H9 (cell line): Measurements from ENCODE around the gene RCOR2. TPM values are rescaled to one million over a fixed set of nuclear protein-coding genes. Genes with fewer than 3 reads are reported as not detected.

Experiments
- DNase-seq: peaks from one replicate; pipeline ENCODE4 v3.0.0-alpha.2; 2017
- H2AFZ ChIP-seq: one replicate; pipeline ENCODE4 v1.6.1; 2013; ENCODE audit warnings: mild to moderate bottlenecking, low read length, control low read depth, moderate library complexity
- H2AK5ac ChIP-seq: 2 replicates; pipeline ENCODE4 v1.6.1; 2013; ENCODE audit warnings: low read length, control low read depth, mixed read lengths; ENCODE audit not compliant: insufficient read length
- H2BK120ac ChIP-seq: one replicate; pipeline ENCODE4 v1.6.1; 2013; ENCODE audit warnings: low read depth, mild to moderate bottlenecking, low read length, control low read depth, inconsistent platforms; ENCODE audit not compliant: poor library complexity, severe bottlenecking
- H2BK12ac ChIP-seq: 2 replicates; pipeline ENCODE4 v1.6.1; 2013; ENCODE audit warnings: low read length, control low read depth, mixed read lengths, low read depth; ENCODE audit not compliant: insufficient read length
- H2BK15ac ChIP-seq: 2 replicates; pipeline ENCODE4 v1.6.1; 2013; ENCODE audit warnings: low read depth, low read length, control low read depth
- H2BK20ac ChIP-seq: one replicate; pipeline ENCODE4 v1.6.1; 2013; ENCODE audit warnings: low read depth, mild to moderate bottlenecking, low read length, control low read depth, inconsistent platforms; ENCODE audit not compliant: poor library complexity, severe bottlenecking
- H2BK5ac ChIP-seq: 2 replicates; pipeline ENCODE4 v1.6.1; 2013; ENCODE audit warnings: low read length, control low read depth, mixed read lengths; ENCODE audit not compliant: insufficient read length
- H3K14ac ChIP-seq: 2 replicates; pipeline ENCODE4 v1.6.1; 2013; ENCODE audit warnings: low read length, control low read depth; ENCODE audit not compliant: insufficient read depth
- H3K18ac ChIP-seq: 2 replicates; pipeline ENCODE4 v1.6.1; 2013; ENCODE audit warnings: low read depth, mild to moderate bottlenecking, mixed read lengths, low read length, control low read depth; ENCODE audit not compliant: insufficient read length
- H3K23ac ChIP-seq: 2 replicates; pipeline ENCODE4 v1.6.1; 2013; ENCODE audit warnings: low read length, control low read depth, mixed read lengths, low read depth; ENCODE audit not compliant: insufficient read length
- H3K23me2 ChIP-seq: 2 replicates; pipeline ENCODE4 v1.6.1; 2013; ENCODE audit warnings: low read depth, mild to moderate bottlenecking, mixed read lengths, low read length, control low read depth; ENCODE audit not compliant: insufficient read length, poor library complexity, severe bottlenecking
- H3K27ac ChIP-seq: 2 replicates; pipeline ENCODE4 v1.5.1; 2013; ENCODE audit warnings: low read length, control low read depth, mixed read lengths, low read depth; ENCODE audit not compliant: insufficient read length
- H3K27me3 ChIP-seq: 2 replicates; pipeline ENCODE4 v1.6.1; 2013; ENCODE audit warnings: low read length, control low read depth, inconsistent platforms; ENCODE audit not compliant: insufficient read depth
- H3K4ac ChIP-seq: 2 replicates; pipeline ENCODE4 v1.6.1; 2013; ENCODE audit warnings: low read depth, mild to moderate bottlenecking, control low read depth, inconsistent platforms, low read length, moderate library complexity
- H3K4me1 ChIP-seq: 2 replicates; pipeline ENCODE4 v1.6.1; 2013; ENCODE audit warnings: low read length, control low read depth, inconsistent platforms; ENCODE audit not compliant: insufficient read depth
- H3K4me2 ChIP-seq: 2 replicates; pipeline ENCODE4 v1.6.1; 2013; ENCODE audit warnings: low read length, control low read depth, mixed read lengths; ENCODE audit not compliant: insufficient read length, insufficient read depth
- H3K56ac ChIP-seq: 2 replicates; pipeline ENCODE4 v1.6.1; 2013; ENCODE audit warnings: low read depth, mild to moderate bottlenecking, mixed read lengths, low read length, control low read depth; ENCODE audit not compliant: insufficient read length
- H3K79me1 ChIP-seq: 2 replicates; pipeline ENCODE4 v1.6.1; 2013; ENCODE audit warnings: low read depth, mild to moderate bottlenecking, moderate library complexity, low read length, control low read depth, inconsistent platforms; ENCODE audit not compliant: insufficient read depth, poor library complexity, severe bottlenecking
- H3K79me2 ChIP-seq: 2 replicates; pipeline ENCODE4 v1.6.1; 2013; ENCODE audit warnings: low read length, control low read depth, inconsistent platforms; ENCODE audit not compliant: insufficient read depth
- H3K9ac ChIP-seq: 2 replicates; pipeline ENCODE4 v1.6.1; 2013; ENCODE audit warnings: low read length, control low read depth, mixed read lengths; ENCODE audit not compliant: insufficient read length; ENCODE audit errors: extremely low read depth
- H3K9me3 ChIP-seq: one replicate; pipeline ENCODE4 v1.6.1; 2013; ENCODE audit warnings: low read depth, low read length, inconsistent platforms; ENCODE audit not compliant: control insufficient read depth
- H3T11ph ChIP-seq: one replicate; pipeline ENCODE4 v1.6.1; 2013; ENCODE audit warnings: mild to moderate bottlenecking, low read length, control low read depth, inconsistent platforms
- H4K20me1 ChIP-seq: one replicate; pipeline ENCODE4 v1.6.1; 2013; ENCODE audit not compliant: control insufficient read depth, insufficient read length, insufficient read depth
- H4K5ac ChIP-seq: 2 replicates; pipeline ENCODE4 v1.6.1; 2013; ENCODE audit warnings: low read depth, mild to moderate bottlenecking, mixed read lengths, low read length, control low read depth; ENCODE audit not compliant: insufficient read length
- H4K8ac ChIP-seq: replicated peaks from 2 replicates; pipeline ENCODE4 v1.6.1; 2013; ENCODE audit warnings: low read length, control low read depth, mixed read lengths, low read depth; ENCODE audit not compliant: insufficient read length
- H4K91ac ChIP-seq: 2 replicates; pipeline ENCODE4 v1.6.1; 2013; ENCODE audit warnings: low read depth, mild to moderate bottlenecking, moderate library complexity, mixed read lengths, low read length, control low read depth; ENCODE audit not compliant: insufficient read length
- H3K27ac Mint-ChIP-seq, 3 experiments: 2 replicates in 2 of 3; 3 replicates in 1 of 3; pipeline ENCODE4 v1.8.0; 2020 to 2021; ENCODE audit warnings: mixed read lengths in 3 of 3, mild to moderate bottlenecking in 1 of 3, moderate library complexity in 1 of 3
- H3K27me3 Mint-ChIP-seq: 2 replicates; pipeline ENCODE4 v1.8.0; 2021; ENCODE audit warnings: low read depth, mild to moderate bottlenecking, moderate library complexity, mixed read lengths
- H3K36me3 Mint-ChIP-seq, 3 experiments: 2 replicates in 2 of 3; 3 replicates in 1 of 3; pipeline ENCODE4 v1.8.0; 2020 to 2021; ENCODE audit warnings: low read depth in 3 of 3, mixed read lengths in 3 of 3; ENCODE audit not compliant: insufficient read depth in 1 of 3
- H3K4me1 Mint-ChIP-seq, 2 experiments: 2 replicates each; pipeline ENCODE4 v1.8.0; 2020; ENCODE audit warnings: mixed read lengths in 2 of 2
- H3K4me3 Mint-ChIP-seq, 2 experiments: 2 replicates in 1 of 2; 3 replicates in 1 of 2; pipeline ENCODE4 v1.8.0; 2020 to 2021; ENCODE audit warnings: mild to moderate bottlenecking in 2 of 2, mixed read lengths in 2 of 2, moderate library complexity in 1 of 2
- H3K9me3 Mint-ChIP-seq, 2 experiments: 2 replicates in 1 of 2; 3 replicates in 1 of 2; pipeline ENCODE4 v1.8.0; 2020; ENCODE audit warnings: mild to moderate bottlenecking in 2 of 2, mixed read lengths in 2 of 2, moderate library complexity in 1 of 2
- CTCF ChIP-seq: fragments of 200-600 bp; sonication (generic); conservative IDR thresholded peaks from 3 replicates; pipeline ENCODE4 v1.8.0; 2021; ENCODE audit warnings: antibody characterized with exemption, mild to moderate bottlenecking
- whole genome bisulfite sequencing: extraction: QIAGEN DNeasy Blood & Tissue Kit; methylation state at CpG from one replicate; pipeline ENCODE4 v1.1.7; 2013; ENCODE audit warnings: missing lambda C conversion rate, low lambda C conversion rate, mixed read lengths; ENCODE audit not compliant: insufficient read length; ENCODE audit errors: extremely low coverage; 5-methylcytosine and 5-hydroxymethylcytosine counted together
- total RNA-seq: library from RNA; stranded (reverse); gene quantifications from 2 replicates; pipeline ENCODE4 v1.2.1, GENCODE V29; 2021

Gene RCOR2
- total RNA-seq, 1 experiment from 2014 or later = 118 TPM

DNA sequence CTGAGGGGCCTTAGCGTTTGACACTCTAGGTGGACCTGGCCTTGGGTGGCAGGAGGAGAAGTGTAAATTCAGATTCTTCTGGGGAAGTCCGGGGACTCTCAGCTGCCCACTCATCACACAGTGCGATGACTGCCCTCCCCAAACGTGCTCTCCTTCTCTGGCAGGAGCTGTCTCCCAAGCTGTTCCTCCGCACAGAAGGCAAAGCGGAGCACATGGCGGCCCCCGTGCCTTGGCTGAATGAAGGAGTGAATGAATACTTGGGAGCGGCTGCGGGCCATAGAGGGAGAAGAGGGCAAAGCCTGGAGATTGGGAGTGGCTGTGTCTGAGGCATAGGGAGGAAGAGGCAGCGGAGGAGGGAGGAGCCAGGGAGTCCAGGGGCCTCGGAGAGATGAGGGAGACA lies 14.9 kb upstream of the RCOR2 start:
- H3K27me3 Mint-ChIP-seq = peaks cover 37% of the 10 kb centered on the region
- Histone ChIP-seq H4K8ac (no peak overlapping the region), H3K9me3 (no peaks in the 10 kb centered on the region), H3K23me2 (no peaks in the 10 kb centered on the region), H3K79me1 (no peaks in the 10 kb centered on the region), H3K4me1 (no peaks in the 10 kb centered on the region), H3K14ac (no peak overlapping the region; the same call in 1 of the 2 replicates), H3K27ac (no peak overlapping the region), H2BK5ac (no peak overlapping the region), H4K5ac (no peak overlapping the region), H4K20me1 (no peaks in the 10 kb centered on the region), H2BK120ac (no peak overlapping the region), H3K79me2 (no peaks in the 10 kb centered on the region), H3K4ac (no peak overlapping the region), H2BK15ac (no peak overlapping the region), H2BK20ac (no peak overlapping the region), H3K18ac (no peak overlapping the region), H4K91ac (no peak overlapping the region), H2AK5ac (no peak overlapping the region), H2AFZ (no peak overlapping the region), H3K4me2 (no peak overlapping the region), H3K23ac (no peak overlapping the region), H3K27me3 (no peaks in the 10 kb centered on the region), H3T11ph (no peak overlapping the region), H2BK12ac (no peak overlapping the region), H3K56ac (no peak overlapping the region), H3K9ac (no peak overlapping the region)
- no peaks in the 10 kb centered on the region for H3K9me3 Mint-ChIP-seq
- H3K27ac Mint-ChIP-seq = no peak overlapping the region
- no CpG with 5 or more reads among the region's 12 CpGs for WGBS
- no peaks in the 10 kb centered on the region for H3K36me3 Mint-ChIP-seq
- peaks cover 6 to 13% of the 10 kb centered on the region in 2 experiments; a peak in 2 of 4 replicates for H3K4me1 Mint-ChIP-seq
- H3K4me3 Mint-ChIP-seq = no peak overlapping the region
- TF ChIP-seq CTCF = no peak
- no peak for DNase-seq
